ENCODE measurements around the gene FANCD2.

The FANCD2 gene

DNA sequence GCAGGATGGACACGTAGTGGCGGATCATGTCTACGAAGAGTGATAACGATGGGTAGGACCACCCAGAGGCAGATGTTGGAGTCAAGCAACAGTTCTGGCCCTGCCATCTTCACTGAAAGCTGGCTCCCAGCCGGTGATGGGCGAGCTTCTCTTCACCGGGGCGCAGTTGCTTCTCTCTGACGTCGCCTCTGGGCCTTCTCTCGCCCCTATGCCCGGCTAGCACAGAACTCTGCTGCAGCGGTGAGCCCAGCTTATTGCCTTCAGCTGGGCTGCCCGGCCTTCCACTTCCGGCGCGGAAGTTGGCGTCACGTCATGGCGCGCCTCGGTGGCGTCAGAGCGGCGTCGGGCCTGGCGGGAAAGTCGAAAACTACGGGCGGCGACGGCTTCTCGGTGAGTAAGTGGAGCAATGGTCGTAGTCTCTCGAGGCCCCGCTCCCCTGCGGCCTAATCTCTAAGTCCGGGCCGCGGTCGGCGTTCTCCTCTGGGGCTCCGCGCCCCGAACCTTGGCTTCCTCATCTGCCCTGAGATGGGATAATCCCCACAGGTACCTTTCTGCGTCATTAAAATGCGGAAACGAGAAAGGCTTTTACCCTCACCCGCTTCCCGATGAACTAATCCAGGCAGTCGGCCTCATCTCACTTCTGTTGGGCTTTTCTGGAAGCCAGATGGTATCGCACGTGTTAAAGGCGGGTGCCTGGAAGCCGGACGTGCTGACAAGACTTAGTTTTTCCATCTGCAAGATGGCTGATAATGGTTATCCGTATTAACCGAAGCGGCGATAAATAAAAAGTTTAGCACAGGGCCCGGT, at the start of gene FANCD2:
FANCD2 (plus strand) TSS at position 354 of the 807 bp plus-strand sequence. CDS start 2,221 bp downstream, outside the sequence.
- Histone ChIP-seq H3K4me3 (peak within 1 kb of the TSS; percentile 82), H3K9ac (peak within 1 kb of the TSS; percentile 90), H3K4me2 (peak within 1 kb of the TSS; percentile 94), H3K27me3 (no peaks in the 10 kb centered on the region), H3K36me3 (peaks cover 53% of the 10 kb centered on the region), H3K9me3 (no peaks in the 10 kb centered on the region), H3K4me1 (peaks cover 26% of the 10 kb centered on the region), H3K27ac (peak within 1 kb of the TSS; percentile 90), H4K20me1 (no peaks in the 10 kb centered on the region)
- TF ChIP-seq Cebpa-rat (IDR thresholded peaks at IDR 0.05): no peak

DNA sequence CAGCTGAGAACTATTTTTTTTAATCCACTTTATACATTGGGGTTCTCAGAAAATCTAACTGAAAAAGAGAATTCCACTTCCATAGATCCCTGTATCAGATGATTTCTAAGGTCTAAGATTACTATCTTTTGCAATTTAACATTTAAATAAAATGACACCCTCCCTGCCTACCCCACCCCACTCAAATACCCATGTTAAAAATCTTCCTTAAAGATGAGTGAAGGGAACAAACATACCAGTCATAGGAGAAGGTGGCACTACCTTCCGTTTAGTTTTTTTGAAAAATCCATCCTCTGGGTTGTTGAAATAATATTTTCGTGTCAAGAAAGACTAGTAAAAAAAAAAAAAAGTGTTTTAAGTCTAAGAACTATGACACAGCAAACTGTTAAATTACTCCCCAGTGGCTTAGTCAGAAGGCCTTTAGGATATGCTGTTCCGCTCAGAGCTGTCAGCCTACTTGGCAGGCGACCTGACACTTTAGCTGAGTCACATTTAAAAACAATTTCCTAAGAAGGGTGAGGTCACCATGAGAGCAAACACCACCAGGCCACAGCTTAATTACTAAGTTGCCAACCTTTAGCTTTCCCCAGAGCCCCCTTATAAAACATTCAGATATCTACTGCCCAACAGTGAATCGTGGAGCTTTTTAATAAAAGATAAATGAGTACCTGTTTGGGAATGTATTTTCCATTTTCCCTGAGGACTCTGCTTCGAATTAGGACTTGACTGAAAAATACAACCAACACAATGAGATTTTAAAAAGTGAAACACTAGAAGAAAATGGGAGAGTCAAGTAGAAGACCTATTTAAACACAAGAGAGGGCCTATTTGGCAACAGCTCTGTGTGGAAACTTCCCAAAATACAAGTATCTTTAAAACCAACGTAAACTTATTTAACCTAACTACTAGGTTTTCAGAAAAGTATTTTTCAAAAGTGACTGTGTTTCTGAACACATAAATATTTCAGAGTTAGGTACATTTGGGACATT, 49.2 kb upstream of the FANCD2 start:
- H3K4me3 ChIP-seq: no peak overlapping the region
- H3K9me3 ChIP-seq: no peaks in the 10 kb centered on the region
- H3K4me2 ChIP-seq: no peak overlapping the region
- no peak overlapping the region for H3K9ac ChIP-seq
- no peak overlapping the region for H3K27ac ChIP-seq
- no peak for TF ChIP-seq Cebpa-rat (IDR thresholded peaks at IDR 0.05)
- peaks cover 90% of the 10 kb centered on the region for H3K36me3 ChIP-seq
- peaks cover 17% of the 10 kb centered on the region for H4K20me1 ChIP-seq
- H3K27me3 ChIP-seq: no peaks in the 10 kb centered on the region
- H3K4me1 ChIP-seq: no peaks in the 10 kb centered on the region

DNA sequence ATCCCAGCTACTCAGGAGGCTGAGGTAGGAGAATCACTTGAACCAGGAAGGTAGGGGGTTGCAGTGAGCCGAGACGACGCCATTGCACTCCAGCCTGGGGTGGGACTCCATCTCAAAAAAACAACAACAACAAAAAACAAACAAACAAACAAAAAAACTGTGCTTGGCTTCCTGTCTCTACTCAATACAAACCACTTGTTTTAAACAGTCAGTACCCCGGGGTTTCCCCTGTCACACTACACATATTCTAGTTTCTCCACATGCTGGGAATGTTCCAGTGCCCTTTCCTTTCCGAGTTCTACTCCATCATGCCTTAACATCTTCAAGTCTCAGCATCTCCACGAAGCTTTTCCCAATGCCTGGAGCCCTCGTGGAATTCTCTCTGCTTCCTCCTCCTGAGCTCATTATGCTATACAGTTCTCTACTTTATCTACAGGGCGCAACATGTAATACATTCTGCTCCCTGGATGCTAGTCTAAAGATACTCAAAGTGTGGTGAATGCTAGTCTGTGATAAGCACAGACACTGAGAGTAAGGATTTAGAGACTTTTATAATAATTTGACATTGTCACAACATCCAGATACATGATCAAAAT, 47.4 kb upstream of the FANCD2 start:
- Histone ChIP-seq H3K4me2 (no peak overlapping the region), H4K20me1 (peaks cover 17% of the 10 kb centered on the region), H3K4me1 (0 out of 2 replicates have a peak, but pooled peaks cover 5% of the 10 kb centered on the region), H3K27me3 (no peaks in the 10 kb centered on the region), H3K4me3 (no peak overlapping the region), H3K9ac (no peak overlapping the region), H3K27ac (no peak overlapping the region), H3K36me3 (peaks cover 83% of the 10 kb centered on the region), H3K9me3 (no peaks in the 10 kb centered on the region)
- no peak for TF ChIP-seq Cebpa-rat (IDR thresholded peaks at IDR 0.05)

DNA sequence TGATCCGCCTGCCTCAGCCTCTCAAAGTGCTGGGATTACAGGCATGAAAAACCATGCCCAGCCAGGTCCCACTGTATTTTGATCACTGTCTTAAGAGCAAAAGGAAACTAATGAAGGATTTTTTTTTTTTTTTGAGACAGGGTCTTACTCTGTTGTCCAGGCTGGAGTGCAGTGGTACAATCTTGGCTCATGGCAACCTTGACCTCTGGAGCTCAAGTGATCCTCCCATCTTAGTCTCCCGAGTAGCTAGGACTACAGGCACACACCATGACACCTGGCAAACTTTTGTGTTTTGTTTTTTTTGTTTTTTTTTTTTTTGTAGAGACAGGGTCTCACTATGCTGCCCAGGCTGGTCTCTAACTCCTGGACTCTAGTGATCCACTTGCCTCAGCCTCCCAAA, 46.0 kb upstream of the FANCD2 start:
- peaks cover 76% of the 10 kb centered on the region for H3K36me3 ChIP-seq
- H3K27ac ChIP-seq: no peak overlapping the region
- H4K20me1 ChIP-seq: peaks cover 29% of the 10 kb centered on the region
- H3K9me3 ChIP-seq: no peaks in the 10 kb centered on the region
- no peaks in the 10 kb centered on the region for H3K27me3 ChIP-seq
- TF ChIP-seq Cebpa-rat (IDR thresholded peaks at IDR 0.05): no peak
- H3K4me3 ChIP-seq: no peak overlapping the region
- H3K9ac ChIP-seq: no peak overlapping the region
- H3K4me1 ChIP-seq: peaks cover 14% of the 10 kb centered on the region
- H3K4me2 ChIP-seq: no peak overlapping the region

DNA sequence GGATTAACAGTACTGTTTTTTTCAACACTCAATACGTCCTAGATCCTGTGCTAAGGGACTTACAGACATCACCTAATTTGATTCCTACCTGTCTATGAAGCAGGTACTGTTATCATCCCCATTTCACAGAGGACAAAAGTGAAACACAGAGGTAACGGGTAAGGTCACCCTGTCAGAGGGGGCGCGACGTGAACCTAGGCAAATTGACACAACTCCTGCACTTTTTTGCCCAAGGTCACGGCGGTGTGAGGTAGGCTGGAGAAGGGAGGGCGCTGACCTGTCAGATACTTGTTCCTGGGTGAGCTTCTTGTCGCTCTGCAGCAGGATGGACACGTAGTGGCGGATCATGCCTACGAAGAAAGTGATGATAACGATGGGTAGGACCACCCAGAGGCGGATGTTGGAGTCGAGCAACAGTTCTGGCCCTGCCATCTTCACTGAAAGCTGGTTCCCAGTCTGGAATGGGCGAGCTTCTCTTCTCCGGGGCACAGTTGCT, 40.0 kb upstream of the FANCD2 start:
- H3K36me3 ChIP-seq: peaks cover 33% of the 10 kb centered on the region
- H3K9me3 ChIP-seq: no peaks in the 10 kb centered on the region
- H3K27ac ChIP-seq: peak overlapping the region; percentile 82
- peak overlapping the region; percentile 86 for H3K4me3 ChIP-seq
- peak overlapping the region; percentile 92 for H3K9ac ChIP-seq
- H3K4me1 ChIP-seq: peaks cover 36% of the 10 kb centered on the region
- peaks cover 32% of the 10 kb centered on the region for H4K20me1 ChIP-seq
- H3K27me3 ChIP-seq: no peaks in the 10 kb centered on the region
- TF ChIP-seq Cebpa-rat (IDR thresholded peaks at IDR 0.05): no peak
- peak overlapping the region; percentile 96 for H3K4me2 ChIP-seq

DNA sequence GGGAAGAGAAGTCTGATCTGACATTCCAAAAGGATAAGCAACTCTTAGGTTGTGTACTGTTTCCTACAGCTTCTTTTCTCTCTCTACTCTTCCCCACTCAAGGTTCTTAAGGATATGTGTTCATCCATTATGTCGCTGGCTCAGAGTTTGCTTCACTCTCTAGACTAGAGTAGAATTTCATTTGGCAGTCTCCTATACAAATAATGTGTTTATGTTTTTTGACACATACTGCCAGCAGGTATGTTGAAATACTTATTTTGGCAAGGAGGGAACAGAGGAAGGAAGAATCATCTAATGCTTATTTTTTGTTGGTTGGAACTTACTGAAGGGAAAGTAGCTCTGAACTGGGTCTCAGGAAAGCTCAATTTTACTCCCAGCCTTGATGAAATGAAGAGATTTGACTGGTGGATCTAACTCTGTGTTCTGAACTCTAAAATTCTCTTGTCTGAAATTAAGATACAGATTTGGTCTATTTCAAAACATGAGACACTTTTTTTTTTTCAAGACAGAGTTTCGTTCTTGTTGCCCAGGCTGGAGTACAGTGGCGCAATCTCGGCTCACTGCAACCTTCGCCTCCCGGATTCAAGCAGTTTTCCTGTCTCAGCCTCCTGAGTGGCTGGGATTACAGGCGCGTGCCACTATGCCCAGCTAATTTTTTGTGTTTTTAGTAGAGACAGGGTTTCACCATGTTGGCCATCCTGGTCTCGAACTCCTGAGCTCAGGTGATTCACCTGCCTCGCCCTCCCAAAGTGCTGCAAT, 32.0 kb upstream of the FANCD2 start:
- H3K4me2 ChIP-seq: no peak overlapping the region
- no peak overlapping the region for H3K27ac ChIP-seq
- H3K9ac ChIP-seq: no peak overlapping the region

DNA sequence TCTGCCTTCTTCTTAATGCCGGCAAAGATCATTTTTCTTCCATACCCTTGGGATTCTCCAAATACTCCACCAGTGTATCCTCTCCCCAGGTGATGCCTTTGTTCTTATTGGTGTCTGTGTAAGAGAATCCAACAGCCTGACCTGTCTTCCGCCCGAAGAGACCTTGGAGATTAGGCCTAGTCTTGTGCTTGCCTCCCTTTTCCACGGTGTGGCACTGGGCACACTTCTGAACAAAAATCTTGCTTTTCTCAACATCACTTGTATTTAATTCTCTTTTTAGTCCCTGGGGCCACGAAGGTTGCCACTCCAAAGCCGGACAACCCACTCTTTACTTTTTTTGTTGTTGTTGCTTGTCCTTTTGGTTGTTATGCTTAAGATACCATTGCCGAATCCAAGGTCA, 25.6 kb upstream of the FANCD2 start:
- Histone ChIP-seq H3K9me3 (no peaks in the 10 kb centered on the region), H3K27me3 (no peaks in the 10 kb centered on the region), H3K4me3 (no peak overlapping the region), H4K20me1 (peaks cover 22% of the 10 kb centered on the region; the same call in 1 of the 2 replicates), H3K4me1 (no peaks in the 10 kb centered on the region), H3K4me2 (no peak overlapping the region), H3K36me3 (peaks cover 97% of the 10 kb centered on the region), H3K9ac (no peak overlapping the region), H3K27ac (no peak overlapping the region)
- no peak for TF ChIP-seq Cebpa-rat (IDR thresholded peaks at IDR 0.05)

More for the DNA sequence above, 32.0 kb upstream of the FANCD2 start:
- Histone ChIP-seq H3K4me1 (no peaks in the 10 kb centered on the region), H3K36me3 (peaks cover 69% of the 10 kb centered on the region), H4K20me1 (peaks cover 16% of the 10 kb centered on the region; the same call in 1 of the 2 replicates), H3K9me3 (no peaks in the 10 kb centered on the region), H3K4me3 (no peak overlapping the region), H3K27me3 (no peaks in the 10 kb centered on the region)
- TF ChIP-seq Cebpa-rat (IDR thresholded peaks at IDR 0.05): no peak

DNA sequence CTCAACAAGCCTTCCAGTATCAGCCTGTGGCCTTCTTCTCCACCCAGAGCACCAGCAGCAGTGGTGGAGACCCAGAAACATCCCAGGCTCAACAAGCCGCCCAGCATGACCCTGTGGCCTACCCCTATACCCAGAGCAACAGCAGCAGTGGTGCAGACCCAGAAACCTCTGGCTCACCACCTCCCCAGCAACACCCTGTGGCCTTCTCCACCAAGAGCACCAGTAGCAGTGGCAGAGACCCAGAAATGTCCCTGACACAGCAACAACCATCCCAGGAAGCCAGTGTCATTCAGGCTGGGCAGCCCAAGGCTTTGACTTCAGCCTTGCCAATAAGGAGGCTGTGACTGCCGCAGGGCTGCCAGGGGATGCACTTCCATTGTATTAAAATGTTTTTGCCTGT, 23.3 kb upstream of the FANCD2 start:
- Histone ChIP-seq H3K27ac (no peak overlapping the region), H3K4me2 (no peak overlapping the region), H4K20me1 (peaks cover 32% of the 10 kb centered on the region; the same call in 1 of the 2 replicates), H3K4me3 (no peak overlapping the region), H3K9ac (no peak overlapping the region), H3K27me3 (no peaks in the 10 kb centered on the region), H3K36me3 (peaks cover 76% of the 10 kb centered on the region), H3K4me1 (peaks cover 11% of the 10 kb centered on the region), H3K9me3 (no peaks in the 10 kb centered on the region)
- no peak for TF ChIP-seq Cebpa-rat (IDR thresholded peaks at IDR 0.05)

DNA sequence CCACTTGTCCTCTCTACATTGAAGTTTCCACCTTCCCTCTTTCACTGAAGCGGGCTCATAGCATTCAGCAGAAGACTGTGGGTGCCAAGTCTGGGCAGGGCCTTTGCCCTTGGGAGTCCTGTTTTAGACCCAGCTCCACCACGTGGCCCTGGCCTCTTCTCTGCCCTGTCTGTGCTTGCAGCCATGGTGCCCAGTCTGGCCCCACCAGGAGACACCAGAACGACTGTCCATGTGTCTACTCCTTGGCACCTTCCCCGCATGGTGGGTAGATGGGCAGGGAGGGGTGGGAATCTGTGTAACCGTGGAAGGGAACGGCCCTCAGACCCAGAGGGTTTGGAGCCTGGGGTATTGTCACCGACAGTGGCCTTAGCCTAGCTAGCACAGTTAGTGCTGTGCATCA, 21.7 kb upstream of the FANCD2 start:
- Histone ChIP-seq H3K27me3 (no peaks in the 10 kb centered on the region), H3K4me3 (no peak overlapping the region), H3K9ac (no peak overlapping the region), H3K4me1 (peaks cover 26% of the 10 kb centered on the region), H3K9me3 (no peaks in the 10 kb centered on the region), H3K4me2 (no peak overlapping the region), H4K20me1 (peaks cover 38% of the 10 kb centered on the region), H3K36me3 (peaks cover 61% of the 10 kb centered on the region), H3K27ac (no peak overlapping the region)
- no peak for TF ChIP-seq Cebpa-rat (IDR thresholded peaks at IDR 0.05)

Measured in BLaER1 (cell line).